DMS153 treated with DMSO at 0.1 percent for 48 hours (cell line): ENCODE measurements around the gene CCDC90B.
"Not testable (repeated sequence)": the region's sequence is repeated elsewhere in the genome, so short reads cannot be mapped to it uniquely, and the experiment has no call there.

Experiments
- DNase-seq: peaks from one replicate; lab custom pipeline; 2025; ENCODE audit not compliant: unreplicated experiment; lab: John Stamatoyannopoulos, UW

The CCDC90B gene

DNA sequence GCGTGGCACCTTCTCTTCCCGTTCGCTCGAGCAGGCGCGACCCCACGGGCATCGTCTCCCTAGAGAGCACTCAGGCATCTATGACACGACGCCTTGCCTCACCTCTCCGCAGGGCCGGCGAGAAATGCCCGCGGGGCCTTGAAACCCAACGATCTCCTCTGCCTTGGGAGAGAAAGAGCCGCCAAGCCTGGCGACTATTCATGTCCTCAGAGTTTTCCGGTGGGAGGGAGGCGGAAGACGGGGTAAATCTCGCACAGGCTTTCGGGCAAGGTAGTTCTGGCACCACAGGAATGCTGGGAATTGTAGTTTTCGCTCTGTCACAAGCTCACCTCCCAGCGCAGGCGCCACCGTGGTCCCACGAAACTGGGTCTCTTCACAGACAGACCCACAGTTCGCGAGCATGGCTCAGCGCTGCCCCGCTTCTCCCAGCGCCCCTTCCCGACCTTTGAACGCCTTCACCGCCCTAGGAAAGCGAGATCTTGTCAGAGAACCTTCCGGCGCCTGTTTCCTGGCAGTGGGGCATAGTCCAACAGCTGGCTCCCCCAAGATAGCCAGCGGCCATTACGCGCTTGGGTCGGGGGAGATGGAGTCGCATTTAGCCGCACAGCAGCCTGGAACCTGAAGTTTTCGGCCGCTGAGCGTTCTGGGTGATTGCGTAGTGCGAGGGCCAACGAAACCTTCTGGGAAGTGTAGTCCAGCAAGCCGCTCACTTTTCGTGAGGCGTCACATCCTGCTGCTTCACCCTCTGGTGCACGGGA lies at the start of gene CCDC90B:
Gene CCDC90B, minus strand, starts transcription at position 597 of the 758 bp plus-strand sequence. Its CDS starts 395 bp downstream, at position 202.
- DNase-seq, result peak; percentile 96

GRCh38 chr11:83335446-83336070 lies 49.4 kb upstream of the CCDC90B start:
- no peak for DNase-seq

DNA sequence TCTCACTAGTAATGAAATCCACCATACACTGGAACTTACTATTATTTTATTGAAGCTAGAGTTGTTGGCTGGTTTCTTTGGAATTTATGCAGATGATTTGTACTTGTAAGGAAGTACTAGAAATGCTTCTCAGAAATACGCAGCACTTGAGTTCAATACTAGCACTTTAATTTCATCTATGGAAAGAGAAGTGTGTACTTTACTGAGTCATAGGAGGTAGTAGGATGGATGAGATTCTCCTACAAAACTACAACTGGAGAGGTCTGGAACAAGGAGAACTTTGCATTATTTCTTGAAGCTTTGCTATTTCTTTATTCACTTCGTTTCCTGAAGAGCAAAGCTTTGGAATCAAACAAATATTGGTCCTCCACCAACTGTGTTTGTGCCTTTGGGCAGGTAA lies 44.1 kb upstream of the CCDC90B start:
- no peak for DNase-seq

DNA sequence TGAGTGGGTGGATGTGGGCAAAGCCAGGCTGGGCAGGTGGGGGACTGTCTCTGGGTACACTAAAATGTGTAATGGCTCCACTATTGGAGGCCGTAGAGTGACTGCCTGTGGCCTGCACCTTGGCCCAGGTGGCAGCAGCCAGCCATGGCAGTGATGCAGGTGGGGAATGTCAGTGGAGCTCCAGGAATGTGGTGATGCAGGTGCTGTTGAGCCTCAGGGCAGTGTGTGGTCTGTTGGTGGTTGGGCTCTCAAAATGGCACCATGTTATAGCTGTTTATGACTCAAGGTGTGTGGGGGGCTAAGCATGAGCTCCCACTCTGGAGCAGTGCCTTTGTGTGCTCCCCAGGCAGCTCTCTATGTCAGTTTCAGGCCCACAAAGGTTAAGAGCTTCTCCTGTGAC lies 40.2 kb upstream of the CCDC90B start:
- DNase-seq, result no peak

- DNase-seq, result no peak
Observed at GRCh38 chr11:83319346-83319745, 33.2 kb upstream of the CCDC90B start.

DNA sequence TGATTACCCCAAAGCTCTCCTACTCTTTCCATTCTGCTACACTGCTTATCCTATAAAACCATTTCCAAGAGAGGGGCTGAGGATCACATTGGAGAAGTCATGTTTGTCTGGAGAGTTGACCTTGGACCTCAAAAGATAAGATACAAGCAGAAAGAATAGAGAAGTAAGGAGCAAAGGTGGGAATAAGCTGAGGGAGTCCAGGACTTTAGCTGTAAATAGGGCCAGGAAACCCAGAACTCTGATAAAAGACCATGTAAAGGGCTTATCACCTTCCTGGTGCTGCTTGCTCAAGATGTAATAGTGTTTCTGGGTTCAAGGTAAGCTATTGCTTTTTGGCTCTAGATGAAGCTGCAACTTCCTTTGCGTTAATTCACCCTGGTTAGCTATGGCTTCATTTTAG lies 32.8 kb upstream of the CCDC90B start:
- DNase-seq, result no peak

DNA sequence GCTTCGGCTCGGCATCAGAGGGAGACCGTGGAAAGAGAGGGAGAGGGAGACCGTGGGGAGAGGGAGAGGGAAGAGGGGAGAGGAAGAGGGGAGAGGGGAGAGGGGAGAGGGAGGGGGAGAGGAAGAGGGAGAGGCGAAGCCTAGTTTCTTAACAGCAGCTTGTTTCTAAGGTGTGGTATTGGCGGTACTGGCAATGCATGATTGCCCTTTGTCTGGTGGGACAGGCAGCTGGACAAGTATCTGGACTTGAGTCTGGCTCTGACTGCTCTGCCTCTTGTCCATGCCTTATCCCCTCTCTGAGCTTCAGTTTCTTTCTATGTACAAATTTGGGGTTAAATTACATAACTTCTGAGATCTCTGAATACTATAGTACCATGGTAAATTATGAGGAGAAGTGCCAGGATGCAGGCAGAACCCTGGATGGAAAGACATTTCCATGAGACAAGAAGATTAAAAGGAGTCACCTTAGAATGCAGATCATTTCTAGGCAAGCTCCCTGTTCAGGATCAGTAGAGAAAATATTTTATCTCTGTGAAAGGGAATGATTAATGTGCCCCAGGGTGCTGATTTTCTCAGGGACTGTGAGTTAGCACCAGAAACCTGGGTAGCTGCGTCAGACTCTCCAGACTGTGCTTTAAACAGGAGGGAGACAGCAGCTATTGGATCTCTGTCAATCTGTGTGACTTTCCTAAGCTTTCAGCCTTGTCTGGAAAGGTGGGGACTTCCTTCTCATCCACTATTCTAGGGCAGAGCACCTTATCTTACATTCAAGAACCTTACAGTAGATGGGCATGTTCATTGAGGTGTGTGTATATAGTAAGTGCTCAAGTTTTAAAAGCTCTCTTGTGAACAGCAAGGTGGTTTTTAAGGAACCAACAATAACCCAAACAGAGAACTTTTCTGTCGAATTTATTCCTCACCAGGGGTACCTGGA lies 31.9 kb upstream of the CCDC90B start:
- no peak for DNase-seq

GRCh38 chr11:83316897-83317268 lies 30.7 kb upstream of the CCDC90B start:
- not testable (repeated sequence) for DNase-seq

DNA sequence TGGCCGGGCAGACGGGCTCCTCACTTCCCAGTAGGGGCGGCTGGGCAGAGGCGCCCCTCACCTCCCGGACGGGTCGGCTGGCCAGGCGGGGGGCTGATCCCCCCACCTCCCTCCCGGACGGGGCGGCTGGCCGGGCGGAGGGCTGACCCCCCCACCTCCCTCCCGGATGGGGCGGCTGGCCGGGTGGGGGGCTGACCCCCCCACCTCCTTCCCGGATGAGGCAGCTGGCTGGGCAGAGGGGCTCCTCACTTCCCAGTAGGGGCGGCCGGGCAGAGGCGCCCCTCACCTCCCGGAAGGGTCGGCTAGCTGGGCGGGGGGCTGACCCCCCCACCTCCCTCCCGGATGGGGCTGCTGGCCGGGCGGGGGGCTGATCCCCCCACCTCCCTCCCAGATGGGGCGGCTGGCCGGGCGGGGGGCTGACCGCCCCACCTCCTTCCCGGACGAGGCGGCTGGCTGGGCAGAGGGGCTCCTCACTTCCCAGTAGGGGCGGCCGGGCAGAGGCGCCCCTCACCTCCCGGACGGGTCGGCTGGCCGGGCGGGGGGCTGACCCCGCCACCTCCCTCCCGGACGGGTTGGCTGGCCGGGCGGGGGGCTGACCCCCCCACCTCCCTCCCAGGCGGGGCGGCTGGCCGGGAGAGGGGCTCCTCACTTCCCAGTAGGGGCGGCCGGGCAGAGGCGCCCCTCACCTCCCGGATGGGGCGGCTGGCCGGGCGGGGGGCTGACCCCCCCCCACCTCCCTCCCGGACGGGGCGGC lies 30.2 kb upstream of the CCDC90B start:
- DNase-seq, result not testable (repeated sequence)

DNA sequence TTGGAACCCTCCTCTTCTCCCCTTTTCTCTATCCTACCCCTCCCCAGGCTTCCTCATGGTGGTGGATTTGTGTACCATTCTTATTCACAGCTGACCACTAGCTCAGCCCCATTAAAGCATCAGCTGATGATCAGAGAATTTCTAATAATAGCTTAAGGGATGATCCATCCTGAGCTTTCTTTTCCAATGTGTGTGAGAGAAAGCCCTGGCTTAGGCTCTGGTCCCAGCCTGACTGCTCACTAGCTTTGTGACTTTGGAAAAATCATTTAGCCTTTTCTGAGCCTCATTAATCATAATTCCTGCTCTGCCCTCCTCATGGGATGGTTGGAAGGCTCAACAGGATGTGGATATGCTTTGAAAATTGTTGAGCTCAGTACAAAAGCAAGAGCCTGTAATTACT lies 26.3 kb upstream of the CCDC90B start:
- no peak for DNase-seq

DNA sequence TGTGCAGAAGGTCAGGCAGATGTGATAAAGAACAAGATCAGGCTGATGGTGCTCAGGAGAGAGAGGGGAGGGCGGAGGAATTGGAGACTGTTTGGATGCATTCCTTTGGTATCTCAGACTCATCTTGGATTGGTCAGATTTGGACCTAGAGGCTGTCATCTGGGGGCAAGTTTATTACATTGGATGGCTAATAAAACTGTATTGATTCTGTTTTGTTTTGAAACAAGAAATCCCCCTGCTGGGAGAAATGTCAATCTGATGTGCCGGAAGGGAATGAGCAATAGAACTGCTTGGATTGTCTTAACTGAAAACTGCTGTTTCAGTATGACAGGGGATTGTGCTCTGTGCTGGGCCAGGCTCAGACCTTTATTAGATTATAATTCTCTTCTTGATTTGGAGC lies 25.5 kb upstream of the CCDC90B start:
- DNase-seq, result no peak

DNA sequence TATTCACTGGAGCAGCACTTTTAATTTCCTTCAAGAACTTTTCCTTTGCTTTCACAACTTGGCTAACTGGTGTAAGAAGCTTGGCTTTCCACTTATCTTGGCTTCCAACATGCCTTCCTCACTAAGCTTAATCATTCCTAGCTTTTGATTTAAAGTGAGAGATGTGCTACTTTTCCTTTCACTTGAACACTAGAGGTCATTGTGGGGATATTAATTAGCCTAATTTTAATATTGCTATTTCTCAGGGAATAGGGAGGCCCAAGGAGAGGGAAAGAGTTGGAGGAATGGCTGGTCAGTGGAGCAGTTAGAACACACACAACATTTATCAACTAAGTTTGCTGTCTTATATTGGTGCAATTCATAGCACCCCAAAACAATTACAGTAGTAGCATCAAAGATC lies 24.6 kb upstream of the CCDC90B start:
- no peak for DNase-seq

- DNase-seq, result not testable (repeated sequence)
Observed at GRCh38 chr11:83308536-83308935, 22.4 kb upstream of the CCDC90B start.

DNA sequence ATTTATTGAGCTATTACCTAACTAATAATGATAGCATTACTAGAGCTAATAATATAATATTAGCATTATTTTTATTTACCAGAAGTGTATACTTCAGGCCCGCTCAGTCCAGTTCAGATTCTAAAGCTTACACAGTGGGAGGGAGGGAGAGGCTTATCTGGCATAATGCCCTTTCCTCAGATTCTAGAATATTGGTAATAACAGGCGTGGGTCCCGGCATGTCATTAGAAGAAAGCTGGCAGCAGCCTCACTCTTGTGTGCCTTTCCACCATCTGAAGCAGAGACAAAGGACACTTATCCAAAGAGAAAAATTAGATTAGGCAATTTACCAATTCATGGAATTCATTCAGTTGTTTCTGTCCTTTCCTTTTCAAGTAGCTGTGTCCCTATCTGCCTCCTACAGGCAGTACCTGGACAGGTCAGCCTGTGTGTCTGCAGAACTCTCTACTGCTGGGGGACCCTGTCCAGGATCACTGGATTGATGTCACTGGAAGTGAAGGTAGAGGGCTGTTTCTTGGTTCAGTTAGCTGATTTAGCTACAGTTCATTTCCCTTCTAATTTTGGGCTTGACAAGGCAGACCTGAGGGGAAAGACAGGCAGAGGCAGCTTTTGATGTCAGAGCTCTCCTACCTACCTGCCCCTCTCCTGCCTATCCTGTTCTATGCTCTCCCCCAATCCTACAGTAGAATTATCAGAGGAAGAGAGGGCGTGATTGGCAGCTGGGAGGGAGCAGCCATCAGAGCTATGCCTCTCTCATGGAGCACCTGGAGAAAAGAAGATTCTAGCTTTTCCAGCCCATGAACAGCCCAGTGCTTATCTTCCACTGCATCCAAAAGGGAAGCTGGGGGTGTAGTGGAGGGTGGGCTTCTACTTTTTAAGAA lies 20.3 kb upstream of the CCDC90B start:
- DNase-seq, result no peak

DNA sequence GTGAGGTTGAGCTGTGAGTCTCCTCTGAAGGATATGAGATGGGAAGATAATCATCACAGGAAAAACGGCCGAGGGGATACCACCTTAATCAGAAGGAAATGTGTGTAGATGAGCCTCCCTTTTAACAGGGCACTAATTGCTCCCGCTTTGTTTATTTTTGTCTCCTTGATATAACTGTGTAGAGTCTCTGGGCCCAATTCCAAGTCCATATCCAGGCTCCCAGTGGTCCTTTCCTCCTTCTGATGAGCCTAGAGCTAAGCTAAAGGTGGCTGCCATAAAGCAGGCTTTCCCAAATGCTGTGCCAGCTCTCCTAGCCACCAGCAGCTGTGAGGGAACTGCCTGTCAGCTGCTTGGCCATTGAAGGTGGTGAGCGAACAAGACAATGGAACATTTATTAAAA lies 17.1 kb upstream of the CCDC90B start:
- no peak for DNase-seq

DNA sequence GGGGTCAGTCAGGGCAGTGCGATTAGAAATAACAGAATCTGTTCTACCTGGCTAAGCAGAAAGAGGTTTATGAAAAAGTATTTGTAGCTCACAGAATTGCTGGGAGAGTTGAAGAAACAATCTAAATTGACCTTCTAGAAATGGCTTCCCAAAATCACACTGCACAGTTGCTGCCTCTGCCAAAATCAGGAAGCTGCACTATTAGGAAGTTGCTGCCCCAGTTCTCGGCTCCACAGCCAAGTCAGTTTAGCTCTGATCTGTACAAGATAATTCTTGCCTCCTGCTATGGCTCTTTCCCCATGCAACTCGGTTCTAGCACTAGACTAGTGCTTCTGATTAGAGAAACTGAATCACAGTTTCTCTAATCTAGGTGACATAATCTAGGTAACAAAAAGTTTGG lies 16.0 kb upstream of the CCDC90B start:
- DNase-seq, result no peak

DNA sequence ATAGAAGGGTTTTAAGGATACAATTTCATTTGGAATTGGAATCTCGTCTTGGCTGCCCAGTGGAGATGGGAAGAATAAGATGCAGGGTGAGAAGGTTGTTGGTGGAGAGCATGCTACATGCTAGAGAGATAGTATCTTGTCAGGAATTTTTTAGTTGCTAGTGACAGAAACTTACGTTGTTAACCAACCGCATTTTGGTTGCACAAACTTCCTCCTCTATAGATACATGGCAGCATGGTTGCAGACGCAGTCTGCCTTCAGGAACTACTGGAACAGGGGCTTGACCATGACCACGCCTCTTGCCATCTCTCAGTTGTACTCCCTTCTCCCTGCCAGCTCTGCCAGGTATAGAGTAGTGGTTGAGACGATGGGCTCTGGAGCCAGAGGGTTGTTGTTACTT lies 13.5 kb upstream of the CCDC90B start:
- DNase-seq, result no peak

- no peak for DNase-seq
Observed at GRCh38 chr11:83294208-83294607, 8.0 kb upstream of the CCDC90B start.

GRCh38 chr11:83293457-83293774 lies 7.2 kb upstream of the CCDC90B start:
- DNase-seq, result no peak
